ENCODE results near the gene KCNJ6.
A peak's percentile ranks its signal among the peaks of the same experiment; 100 is the strongest.

KCNJ6 gene

DNA sequence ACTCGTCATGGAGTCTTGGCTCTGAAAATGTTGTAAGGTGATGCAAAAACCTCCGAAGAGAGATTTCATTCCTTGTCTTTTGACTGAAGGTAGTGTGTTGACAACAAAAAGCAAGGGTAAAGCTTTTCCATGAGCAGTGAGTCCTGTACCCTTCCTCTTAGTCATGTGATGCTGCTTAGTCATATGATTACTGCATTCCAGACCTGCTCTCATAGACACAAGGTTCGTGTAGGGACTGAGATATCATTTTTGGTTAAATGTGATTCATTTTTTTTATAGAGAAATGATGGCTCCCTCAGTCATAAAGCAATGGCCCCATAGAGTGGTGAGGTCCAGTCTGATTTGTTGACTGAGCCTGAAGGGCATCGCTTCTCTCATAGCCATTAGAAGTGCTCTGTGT lies 9.2 kb downstream of the KCNJ6 start:
- Histone ChIP-seq H2AFZ (ENCODE audit: low read length, unreplicated experiment) (peak overlapping the region; percentile 3), H3K36me3 (ENCODE audit: insufficient read depth, low read length) (no peaks in the 10 kb centered on the region), H3K4me3 (ENCODE audit: low read depth, low read length) (no peak overlapping the region), H3K4me1 (ENCODE audit: control insufficient read depth, insufficient read depth, low read length, unreplicated experiment) (no peaks in the 10 kb centered on the region), H3K27ac (ENCODE audit: low read depth, low read length) (no peak overlapping the region), H3K27me3 (ENCODE audit: insufficient read depth, low read length) (peaks cover 8% of the 10 kb centered on the region; the same call in 1 of the 2 replicates), H3K79me2 (ENCODE audit: control insufficient read depth, insufficient read depth, low read length, unreplicated experiment) (no peaks in the 10 kb centered on the region)

DNA sequence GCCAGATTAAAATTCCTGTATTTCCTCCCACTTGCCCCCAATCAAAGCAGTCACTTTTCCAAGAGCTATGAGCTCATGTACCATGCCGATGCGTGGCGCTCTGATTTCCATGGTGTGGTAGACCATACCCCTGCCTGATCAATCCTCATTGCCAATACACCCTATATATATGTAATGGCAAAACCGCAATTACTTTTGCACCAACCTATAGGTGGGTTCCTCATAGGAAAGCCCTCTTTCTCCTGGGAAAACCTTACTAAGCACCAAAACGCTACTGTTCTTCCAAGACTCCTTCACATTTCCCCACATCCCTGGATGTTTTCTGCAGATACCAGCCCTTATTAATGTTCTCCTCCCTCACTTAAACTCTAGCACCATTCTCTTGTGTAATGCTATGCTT lies 11.0 kb downstream of the KCNJ6 start:
- Histone ChIP-seq H3K36me3 (ENCODE audit: insufficient read depth, low read length) (no peaks in the 10 kb centered on the region), H3K4me3 (ENCODE audit: low read depth, low read length) (no peak overlapping the region), H2AFZ (ENCODE audit: low read length, unreplicated experiment) (no peak overlapping the region), H3K4me1 (ENCODE audit: control insufficient read depth, insufficient read depth, low read length, unreplicated experiment) (no peaks in the 10 kb centered on the region), H3K79me2 (ENCODE audit: control insufficient read depth, insufficient read depth, low read length, unreplicated experiment) (no peaks in the 10 kb centered on the region), H3K27ac (ENCODE audit: low read depth, low read length) (no peak overlapping the region), H3K27me3 (ENCODE audit: insufficient read depth, low read length) (peaks cover 5% of the 10 kb centered on the region)

DNA sequence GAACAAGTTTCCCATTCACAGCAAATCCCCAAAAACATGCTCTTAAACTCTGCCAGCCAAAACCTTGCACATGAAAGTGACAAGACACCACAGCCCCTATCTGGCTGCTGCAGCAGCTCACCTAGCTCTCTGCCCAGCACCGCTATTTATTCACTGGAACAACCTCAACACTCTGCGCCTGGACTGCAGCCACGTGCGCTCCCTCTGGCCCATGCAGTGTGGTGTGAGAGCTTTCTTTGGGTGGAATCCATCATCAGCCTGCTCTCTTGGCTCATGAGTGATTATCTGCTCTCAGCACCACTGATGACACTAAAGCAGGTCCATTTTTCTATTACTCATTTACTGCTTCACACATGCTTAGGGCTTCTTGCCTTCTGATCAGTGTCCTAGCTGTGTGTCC lies 11.4 kb downstream of the KCNJ6 start:
- no peaks in the 10 kb centered on the region for H3K36me3 ChIP-seq (ENCODE audit: insufficient read depth, low read length)

DNA sequence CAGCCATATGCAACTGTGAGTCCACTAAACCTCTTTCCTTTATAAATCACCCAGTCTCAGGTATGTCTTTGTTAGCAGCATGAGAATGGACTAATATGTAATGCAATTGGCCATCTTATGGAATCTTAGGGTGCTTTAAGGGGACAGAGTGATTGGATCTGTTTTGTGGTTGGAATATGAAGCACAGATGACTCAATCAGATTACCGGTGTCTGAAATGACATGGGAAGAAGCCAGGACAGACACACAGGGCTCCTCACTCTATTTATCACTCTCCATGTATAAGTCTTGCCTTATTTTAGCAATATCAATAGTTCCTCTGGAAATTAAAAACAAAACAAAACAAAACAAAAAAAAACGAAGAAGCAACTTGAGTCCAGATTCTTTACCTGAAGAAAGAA lies 12.9 kb downstream of the KCNJ6 start:
- Histone ChIP-seq H3K27me3 (ENCODE audit: insufficient read depth, low read length) (peaks cover 8% of the 10 kb centered on the region), H2AFZ (ENCODE audit: low read length, unreplicated experiment) (no peak overlapping the region), H3K4me1 (ENCODE audit: control insufficient read depth, insufficient read depth, low read length, unreplicated experiment) (no peaks in the 10 kb centered on the region), H3K27ac (ENCODE audit: low read depth, low read length) (no peak overlapping the region), H3K4me3 (ENCODE audit: low read depth, low read length) (no peak overlapping the region), H3K36me3 (ENCODE audit: insufficient read depth, low read length) (no peaks in the 10 kb centered on the region), H3K79me2 (ENCODE audit: control insufficient read depth, insufficient read depth, low read length, unreplicated experiment) (no peaks in the 10 kb centered on the region)

More for the DNA sequence above, 11.4 kb downstream of the KCNJ6 start:
- Histone ChIP-seq H2AFZ (ENCODE audit: low read length, unreplicated experiment) (no peak overlapping the region), H3K4me1 (ENCODE audit: control insufficient read depth, insufficient read depth, low read length, unreplicated experiment) (no peaks in the 10 kb centered on the region), H3K4me3 (ENCODE audit: low read depth, low read length) (no peak overlapping the region), H3K27me3 (ENCODE audit: insufficient read depth, low read length) (peaks cover 7% of the 10 kb centered on the region), H3K79me2 (ENCODE audit: control insufficient read depth, insufficient read depth, low read length, unreplicated experiment) (no peaks in the 10 kb centered on the region), H3K27ac (ENCODE audit: low read depth, low read length) (no peak overlapping the region)

DNA sequence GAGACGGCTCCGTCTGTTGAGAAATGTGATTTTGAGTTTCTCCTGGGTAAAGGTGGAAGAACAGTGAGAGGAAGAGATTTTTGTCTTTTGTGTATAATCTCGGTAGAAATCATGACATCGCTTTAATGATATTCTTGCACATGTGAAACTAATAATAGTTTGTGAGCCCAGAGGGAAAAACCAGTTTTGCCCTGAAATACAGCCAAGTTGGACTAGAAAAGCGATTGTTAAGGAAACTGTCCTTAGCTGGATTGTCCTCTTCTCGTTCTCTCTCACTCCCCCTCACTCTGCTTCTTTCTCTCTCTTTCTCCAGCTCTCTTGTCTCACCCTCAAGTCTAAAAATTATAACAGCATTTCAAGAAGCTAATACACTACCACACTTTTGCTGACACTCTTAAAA lies 17.1 kb downstream of the KCNJ6 start:
- Histone ChIP-seq H3K79me2 (ENCODE audit: control insufficient read depth, insufficient read depth, low read length, unreplicated experiment) (no peaks in the 10 kb centered on the region), H3K27me3 (ENCODE audit: insufficient read depth, low read length) (peaks cover 18% of the 10 kb centered on the region), H3K27ac (ENCODE audit: low read depth, low read length) (no peak overlapping the region), H2AFZ (ENCODE audit: low read length, unreplicated experiment) (no peak overlapping the region), H3K36me3 (ENCODE audit: insufficient read depth, low read length) (no peaks in the 10 kb centered on the region), H3K4me3 (ENCODE audit: low read depth, low read length) (no peak overlapping the region), H3K4me1 (ENCODE audit: control insufficient read depth, insufficient read depth, low read length, unreplicated experiment) (no peaks in the 10 kb centered on the region)

DNA sequence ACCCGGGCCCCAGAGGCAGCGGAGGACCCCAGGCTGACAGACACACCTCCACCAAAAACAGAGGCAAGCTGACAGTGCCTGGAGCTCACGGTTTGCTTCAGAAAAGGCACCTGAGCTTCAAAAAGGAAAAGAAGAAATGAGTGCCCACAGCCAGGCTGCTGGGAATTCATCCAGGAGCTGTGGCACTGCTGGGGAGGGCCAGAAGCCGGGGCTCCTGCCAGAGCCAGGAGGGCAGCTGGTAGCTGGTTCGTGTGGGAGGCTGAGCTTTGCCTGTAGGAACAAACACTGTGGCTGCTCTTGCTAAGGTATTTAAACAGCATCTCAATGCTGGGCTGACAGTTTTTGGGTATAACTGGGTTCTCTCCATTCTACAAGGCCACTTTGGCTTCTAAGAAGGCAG lies 19.5 kb downstream of the KCNJ6 start:
- H3K79me2 ChIP-seq (ENCODE audit: control insufficient read depth, insufficient read depth, low read length, unreplicated experiment): no peaks in the 10 kb centered on the region
- H2AFZ ChIP-seq (ENCODE audit: low read length, unreplicated experiment): no peak overlapping the region
- no peaks in the 10 kb centered on the region for H3K36me3 ChIP-seq (ENCODE audit: insufficient read depth, low read length)
- H3K4me3 ChIP-seq (ENCODE audit: low read depth, low read length): no peak overlapping the region
- H3K27me3 ChIP-seq (ENCODE audit: insufficient read depth, low read length): peaks cover 18% of the 10 kb centered on the region
- H3K4me1 ChIP-seq (ENCODE audit: control insufficient read depth, insufficient read depth, low read length, unreplicated experiment): no peaks in the 10 kb centered on the region
- no peak overlapping the region for H3K27ac ChIP-seq (ENCODE audit: low read depth, low read length)

DNA sequence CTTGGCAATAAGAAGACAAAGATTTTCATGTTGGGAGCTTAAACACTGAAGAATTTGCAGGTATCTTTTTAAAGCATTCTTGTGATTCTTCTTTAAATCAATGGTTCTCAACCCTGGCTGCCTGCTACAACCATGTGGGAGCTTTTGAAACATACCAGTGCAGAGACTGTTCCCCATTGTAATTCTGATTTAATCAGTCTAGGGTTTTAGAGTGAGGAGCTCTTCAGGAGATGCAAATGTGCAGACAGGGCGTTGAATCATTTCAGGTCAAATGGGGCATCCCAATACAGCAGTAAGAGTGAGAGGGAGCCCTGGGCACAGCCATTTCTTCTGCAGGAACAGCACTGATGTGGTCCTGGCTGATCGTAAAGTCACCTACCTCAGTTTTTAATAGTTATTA lies 24.3 kb downstream of the KCNJ6 start:
- Histone ChIP-seq H3K27me3 (ENCODE audit: insufficient read depth, low read length) (peaks cover 17% of the 10 kb centered on the region; the same call in 1 of the 2 replicates), H3K36me3 (ENCODE audit: insufficient read depth, low read length) (no peaks in the 10 kb centered on the region), H3K4me3 (ENCODE audit: low read depth, low read length) (no peak overlapping the region), H2AFZ (ENCODE audit: low read length, unreplicated experiment) (no peak overlapping the region), H3K79me2 (ENCODE audit: control insufficient read depth, insufficient read depth, low read length, unreplicated experiment) (no peaks in the 10 kb centered on the region), H3K4me1 (ENCODE audit: control insufficient read depth, insufficient read depth, low read length, unreplicated experiment) (no peaks in the 10 kb centered on the region), H3K27ac (ENCODE audit: low read depth, low read length) (no peak overlapping the region)

DNA sequence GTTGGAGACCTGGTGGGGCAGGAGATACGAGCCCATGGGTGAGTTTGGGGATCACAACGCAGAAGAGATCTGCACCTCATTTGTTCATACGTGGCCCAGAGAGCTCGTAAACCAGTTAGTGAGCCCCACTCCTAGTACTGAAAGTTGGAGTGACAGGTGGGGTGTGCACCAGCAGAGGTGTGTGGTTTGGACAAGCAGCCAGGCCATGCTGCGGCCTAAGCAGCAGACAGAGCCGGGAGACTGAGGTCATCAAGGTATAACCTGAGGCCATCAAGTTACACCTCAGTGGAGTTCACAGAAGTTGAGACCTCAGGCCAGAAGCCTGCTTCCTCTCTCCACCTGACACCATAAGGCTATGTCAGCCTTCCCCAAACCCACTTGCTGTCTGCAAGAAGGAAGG lies 27.6 kb downstream of the KCNJ6 start:
- no peaks in the 10 kb centered on the region for H3K36me3 ChIP-seq (ENCODE audit: insufficient read depth, low read length)
- no peak overlapping the region for H3K27ac ChIP-seq (ENCODE audit: low read depth, low read length)
- no peaks in the 10 kb centered on the region for H3K4me1 ChIP-seq (ENCODE audit: control insufficient read depth, insufficient read depth, low read length, unreplicated experiment)
- peaks cover 12% of the 10 kb centered on the region; the same call in 1 of the 2 replicates for H3K27me3 ChIP-seq (ENCODE audit: insufficient read depth, low read length)
- H3K4me3 ChIP-seq (ENCODE audit: low read depth, low read length): no peak overlapping the region
- H3K79me2 ChIP-seq (ENCODE audit: control insufficient read depth, insufficient read depth, low read length, unreplicated experiment): no peaks in the 10 kb centered on the region
- H2AFZ ChIP-seq (ENCODE audit: low read length, unreplicated experiment): no peak overlapping the region

DNA sequence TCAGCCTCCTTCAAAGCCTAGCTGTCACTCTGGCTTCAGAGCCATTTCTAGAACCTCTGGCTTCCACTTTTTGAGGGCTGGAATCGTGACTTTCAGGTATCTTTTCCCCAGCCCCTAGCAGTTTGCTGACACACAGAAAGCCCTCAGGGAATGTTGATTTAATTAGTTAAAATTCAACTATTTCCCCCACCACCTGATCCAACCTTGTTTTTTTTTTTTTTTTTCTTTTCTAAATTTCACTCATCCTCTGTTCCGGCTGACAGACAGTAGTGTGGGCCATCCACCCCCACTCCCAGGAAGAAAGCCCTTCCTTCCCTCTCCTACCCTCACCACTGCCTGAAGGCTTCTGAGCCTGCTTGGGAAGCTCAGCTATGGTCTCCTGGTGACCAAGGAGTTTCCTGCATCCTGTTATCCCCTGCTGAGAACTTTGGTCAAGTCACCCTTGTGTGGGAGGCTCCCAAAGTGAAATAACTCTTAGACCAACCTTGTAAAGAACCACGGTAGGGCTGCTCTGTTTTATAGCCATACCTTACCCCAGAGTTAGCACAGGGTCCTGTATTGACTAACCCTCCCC lies 29.4 kb downstream of the KCNJ6 start:
- Histone ChIP-seq H3K36me3 (ENCODE audit: insufficient read depth, low read length) (no peaks in the 10 kb centered on the region), H3K4me1 (ENCODE audit: control insufficient read depth, insufficient read depth, low read length, unreplicated experiment) (no peaks in the 10 kb centered on the region)

DNA sequence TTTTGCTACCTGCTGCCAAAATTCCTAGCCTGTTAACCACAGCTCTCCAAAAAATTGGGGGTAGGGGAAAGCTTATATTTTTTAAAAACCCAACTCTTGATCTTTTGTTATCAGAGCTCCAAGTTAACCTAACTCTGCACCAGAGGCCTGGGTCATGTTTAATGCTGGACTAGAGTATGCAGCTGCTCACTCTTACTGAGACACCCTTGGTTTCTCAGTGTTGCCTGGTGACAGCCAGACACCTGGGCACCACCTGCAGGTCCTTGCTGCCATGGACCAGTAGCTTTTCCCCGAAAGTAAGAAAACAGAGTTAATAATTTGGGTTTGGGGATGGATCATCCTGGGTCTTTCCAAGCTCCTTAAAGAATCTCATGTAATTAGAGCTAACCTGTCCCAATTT lies 30.1 kb downstream of the KCNJ6 start:
- Histone ChIP-seq H3K79me2 (ENCODE audit: control insufficient read depth, insufficient read depth, low read length, unreplicated experiment) (no peaks in the 10 kb centered on the region), H3K27ac (ENCODE audit: low read depth, low read length) (no peak overlapping the region), H3K27me3 (ENCODE audit: insufficient read depth, low read length) (peaks cover 12% of the 10 kb centered on the region; the same call in 1 of the 2 replicates), H3K4me3 (ENCODE audit: low read depth, low read length) (no peak overlapping the region), H2AFZ (ENCODE audit: low read length, unreplicated experiment) (no peak overlapping the region), H3K4me1 (ENCODE audit: control insufficient read depth, insufficient read depth, low read length, unreplicated experiment) (no peaks in the 10 kb centered on the region), H3K36me3 (ENCODE audit: insufficient read depth, low read length) (no peaks in the 10 kb centered on the region)

More for the DNA sequence above, 29.4 kb downstream of the KCNJ6 start:
- Histone ChIP-seq H3K27me3 (ENCODE audit: insufficient read depth, low read length) (peaks cover 12% of the 10 kb centered on the region; the same call in 1 of the 2 replicates), H3K4me3 (ENCODE audit: low read depth, low read length) (no peak overlapping the region), H3K27ac (ENCODE audit: low read depth, low read length) (no peak overlapping the region), H2AFZ (ENCODE audit: low read length, unreplicated experiment) (no peak overlapping the region), H3K79me2 (ENCODE audit: control insufficient read depth, insufficient read depth, low read length, unreplicated experiment) (no peaks in the 10 kb centered on the region)

DNA sequence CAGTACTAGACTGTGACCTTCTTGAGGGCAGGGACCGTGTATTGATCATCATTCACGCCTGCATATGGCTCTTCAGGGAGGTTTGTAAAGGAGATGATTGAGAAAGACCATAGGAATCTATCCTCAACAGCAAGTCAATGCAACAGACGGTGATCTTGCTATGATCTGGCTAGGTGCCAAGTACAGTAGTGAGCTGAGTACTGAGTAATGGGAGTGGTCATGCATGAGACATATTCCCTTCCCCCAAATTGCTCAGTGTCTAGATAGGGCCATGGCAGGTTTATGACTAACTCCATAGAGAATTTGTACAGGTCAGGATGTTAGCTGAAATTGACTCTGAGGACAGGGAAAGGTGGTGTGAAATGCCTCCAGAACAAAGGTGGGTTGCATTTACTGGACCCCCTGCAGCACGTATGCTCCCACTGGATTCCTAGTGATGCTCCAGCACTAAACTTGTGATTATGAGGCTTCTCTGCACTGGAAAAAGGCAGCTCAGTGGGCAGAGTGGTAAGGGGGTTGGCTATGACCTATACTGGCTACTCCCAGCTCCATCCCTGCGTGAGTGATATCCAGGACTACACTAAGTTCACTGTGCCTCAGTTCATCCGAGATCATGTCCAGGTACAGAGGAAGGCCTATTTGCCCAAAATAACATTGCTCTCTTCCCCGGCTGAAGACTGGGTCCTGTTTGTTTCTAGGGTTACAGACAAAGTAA lies 37.2 kb downstream of the KCNJ6 start:
- H2AFZ ChIP-seq (ENCODE audit: low read length, unreplicated experiment): no peak overlapping the region
- H3K4me1 ChIP-seq (ENCODE audit: control insufficient read depth, insufficient read depth, low read length, unreplicated experiment): peaks cover 32% of the 10 kb centered on the region
- no peaks in the 10 kb centered on the region for H3K36me3 ChIP-seq (ENCODE audit: insufficient read depth, low read length)
- no peaks in the 10 kb centered on the region for H3K27me3 ChIP-seq (ENCODE audit: insufficient read depth, low read length)
- H3K79me2 ChIP-seq (ENCODE audit: control insufficient read depth, insufficient read depth, low read length, unreplicated experiment): no peaks in the 10 kb centered on the region
- peak overlapping the region; percentile 38; the same call in 1 of the 2 replicates for H3K4me3 ChIP-seq (ENCODE audit: low read depth, low read length)
- no peak overlapping the region for H3K27ac ChIP-seq (ENCODE audit: low read depth, low read length)

All from ACC112 (cell line).